HepG2 (cell line): ENCODE data around the gene ANO3. TPM values are rescaled to one million over a fixed set of nuclear protein-coding genes. Genes with fewer than 3 reads are reported as not detected.

Experiments used
- ATAC-seq: fragments of 200-7000 bp; cut with Tn5 transposase; 3 replicates; pipeline ENCODE4 v1.9.1; 2020; ENCODE audit warnings: mild to moderate bottlenecking, moderate library complexity
- BruUV-seq: library from RNA; stranded (reverse); fragments of 400-500 nt; replicated peaks from 2 replicates; lab custom pipeline; 2021; lab: Mats Ljungman, UMichigan
- CTCF ChIA-PET: fragments of 300-600 bp; formaldehyde crosslinking; extraction: SDS; loops from one replicate; lab custom pipeline; 2021; ENCODE audit warnings: low total read pairs, inconsistent platforms, low intra/inter-chr PET ratio; lab: Yijun Ruan, JAX
- POLR2A ChIA-PET: fragments of 350-600 bp; sonication (Branson Sonifier 250); formaldehyde crosslinking; loops from one replicate; lab custom pipeline; 2020; ENCODE audit warnings: antibody characterized with exemption, inconsistent platforms; lab: Yijun Ruan, JAX
- DNase-seq: peaks from one replicate; pipeline ENCODE4 v3.0.0-alpha.2; 2015; ENCODE audit warnings: low spot score
- FAIRE-seq: peaks from 3 replicates; lab custom pipeline; 2011; peaks lifted over from hg19 to GRCh38; lab: Jason Lieb, UNC
- H2AFZ ChIP-seq: one replicate; pipeline ENCODE4 v1.6.1; 2011; ENCODE audit warnings: low read length, inconsistent platforms
- H3K27ac ChIP-seq: fragments of 300-600 bp; 3 replicates; pipeline ENCODE4 v1.8.0; 2011; ENCODE audit warnings: mixed run types, mild to moderate bottlenecking, mixed read lengths, low read length, inconsistent platforms; ENCODE audit not compliant: insufficient read depth; ENCODE audit errors: extremely low read length
- H3K27me3 ChIP-seq, 2 experiments: fragments of 200-600 bp in 1 of 2; 2 replicates in 1 of 2; 3 replicates in 1 of 2; pipeline versions ENCODE4 v1.6.0 to v1.8.0; 2011; ENCODE audit warnings: low read length in 2 of 2, mild to moderate bottlenecking in 2 of 2, moderate library complexity in 2 of 2, inconsistent platforms in 1 of 2; ENCODE audit not compliant: insufficient read depth in 2 of 2, control insufficient read depth in 1 of 2
- H3K36me3 ChIP-seq, 2 experiments: fragments of 200-600 bp in 1 of 2; replicated peaks in 1 of 2; 2 replicates in 1 of 2; 3 replicates in 1 of 2; pipeline versions ENCODE4 v1.5.1 to v1.8.0; 2011; ENCODE audit warnings: low read length in 2 of 2, inconsistent platforms in 1 of 2; ENCODE audit not compliant: insufficient read depth in 2 of 2, control insufficient read depth in 1 of 2
- H3K4me1 ChIP-seq: 2 replicates; pipeline ENCODE4 v1.5.1; 2012; ENCODE audit warnings: low read length, inconsistent platforms; ENCODE audit not compliant: insufficient read depth
- H3K4me2 ChIP-seq: 2 replicates; pipeline ENCODE4 v1.6.0; 2011; ENCODE audit warnings: low read depth, low read length, inconsistent platforms
- H3K4me3 ChIP-seq, 3 experiments: fragments of 200-600 bp in 1 of 3; sonication (generic), shearing (Covaris generic) in 1 of 3; replicated peaks in 1 of 3; 2 replicates each; pipeline ENCODE4 v1.5.1; 2011 to 2016; ENCODE audit warnings: low read length in 3 of 3, inconsistent platforms in 2 of 3, low read depth in 2 of 3, mild to moderate bottlenecking in 2 of 3, control low read depth in 1 of 3, mixed read lengths in 1 of 3; ENCODE audit not compliant: insufficient read depth in 1 of 3
- H3K79me2 ChIP-seq: one replicate; pipeline ENCODE4 v1.6.1; 2011; ENCODE audit warnings: low read length, inconsistent platforms; ENCODE audit not compliant: insufficient read depth
- H3K9ac ChIP-seq: 2 replicates; pipeline ENCODE4 v1.6.0; 2011; ENCODE audit warnings: mild to moderate bottlenecking, low read depth, low read length, inconsistent platforms; ENCODE audit not compliant: insufficient read depth
- H3K9me3 ChIP-seq: 2 replicates; pipeline ENCODE4 v1.5.1; 2012; ENCODE audit warnings: mild to moderate bottlenecking, low read length
- H4K20me1 ChIP-seq: 2 replicates; pipeline ENCODE4 v1.6.0; 2011; ENCODE audit warnings: inconsistent platforms, mild to moderate bottlenecking, low read length, moderate library complexity; ENCODE audit not compliant: insufficient read depth
- E2F1 ChIP-seq: sonication (generic); formaldehyde crosslinking; IDR thresholded peaks from 2 replicates; pipeline ENCODE4 v1.5.0; 2020; ENCODE audit warnings: missing genetic modification reagents
- HNF4A ChIP-seq: sonication (generic); formaldehyde crosslinking; IDR thresholded peaks from 2 replicates; pipeline ENCODE4 v1.4.0; 2020; ENCODE audit warnings: missing genetic modification reagents
- IRF9 ChIP-seq: sonication (generic); formaldehyde crosslinking; IDR thresholded peaks from 2 replicates; pipeline ENCODE4 v1.8.0; 2022; ENCODE audit warnings: missing genetic modification reagents, mild to moderate bottlenecking, borderline replicate concordance
- MXI1 ChIP-seq: IDR thresholded peaks from 3 replicates; pipeline ENCODE4 v1.6.1; 2012; ENCODE audit warnings: low read depth, low read length, inconsistent platforms, borderline replicate concordance
- MYNN ChIP-seq: sonication (generic); formaldehyde crosslinking; IDR thresholded peaks from 2 replicates; pipeline ENCODE4 v1.4.0; 2020; ENCODE audit warnings: mild to moderate bottlenecking, low read depth, missing genetic modification reagents
- NCOR1 ChIP-seq: fragments of 200-600 bp; sonication (generic); IDR thresholded peaks from 2 replicates; pipeline ENCODE4 v1.7.0; 2017; ENCODE audit warnings: antibody characterized with exemption, low read length, borderline replicate concordance
- NFYB ChIP-seq: sonication (generic); formaldehyde crosslinking; IDR thresholded peaks from 2 replicates; pipeline ENCODE4 v1.4.0; 2020; ENCODE audit warnings: missing genetic modification reagents
- SNAPC5 ChIP-seq: sonication (generic); formaldehyde crosslinking; IDR thresholded peaks from 2 replicates; pipeline ENCODE4 v1.8.1; 2023; ENCODE audit warnings: mild to moderate bottlenecking, missing genetic modification reagents, borderline replicate concordance
- ZBTB43 ChIP-seq: sonication (generic); formaldehyde crosslinking; conservative IDR thresholded peaks from 2 replicates; pipeline ENCODE4 v1.4.0; 2020; ENCODE audit warnings: missing genetic modification reagents
- ZNF232 ChIP-seq: sonication (generic); formaldehyde crosslinking; IDR thresholded peaks from 2 replicates; pipeline ENCODE4 v1.4.0; 2020; ENCODE audit warnings: missing genetic modification reagents, borderline replicate concordance
- ZNF546 ChIP-seq: sonication (generic); formaldehyde crosslinking; conservative IDR thresholded peaks from 2 replicates; pipeline ENCODE4 v1.8.1; 2023; ENCODE audit warnings: mild to moderate bottlenecking, missing genetic modification reagents
- ZNF577 ChIP-seq: sonication (generic); formaldehyde crosslinking; IDR thresholded peaks from 2 replicates; pipeline ENCODE4 v1.4.0; 2020; ENCODE audit warnings: mild to moderate bottlenecking, low read depth, missing genetic modification reagents, borderline replicate concordance
- WGBS: methylation state at CpG from one replicate; pipeline ENCODE4 v1.1.6; 2017; ENCODE audit warnings: low lambda C conversion rate; 5-methylcytosine and 5-hydroxymethylcytosine counted together
- in situ Hi-C: cut with HindIII; loops from 2 replicates; pipeline ENCODE4 v1.10.0; 2017; ENCODE audit warnings: low pct_unique_long_range_greater_than_20kb; ENCODE audit not compliant: extremely low pct_ligation_motif_present
- intact Hi-C: fragments of 100-400 bp; cut with micrococcal nuclease; formaldehyde crosslinking; loops from one replicate; pipeline ENCODE4 v1.10.0; 2022; ENCODE audit not compliant: unreplicated experiment
- polyA plus RNA-seq, 8 experiments: library from polyadenylated mRNA; depleted of rRNA in 3 of 8; stranded (reverse) in 7 of 8; unstranded in 1 of 8; fragments of >200 nt; fragmentation: Illumina TruSeq in 4 of 8; extraction: Trizol in 4 of 8; gene quantifications; 2 replicates each; pipeline versions ENCODE4 v1.2.1 to v1.2.3, GENCODE V29; 2011 to 2016; ENCODE audit warnings: low read depth in 4 of 8, missing spikeins in 1 of 8, mixed read lengths in 1 of 8; ENCODE audit not compliant: insufficient read depth in 1 of 8
- total RNA-seq, 5 experiments: library from RNA; depleted of rRNA; stranded (reverse); fragments of >200 nt; fragmentation: Illumina TruSeq; extraction: Trizol; gene quantifications; 2 replicates each; pipeline ENCODE4 v1.2.3, GENCODE V29; 2016; ENCODE audit warnings: low read depth in 1 of 5

The ANO3 gene
- total and polyA plus RNA-seq, 2 of the 13 experiments (the other 11 are each of a cell fraction or from before 2014, with no cell fraction given), result 0.17 to 0.44 TPM

GRCh38 chr11:26706181-26706580, 374.3 kb downstream of the ANO3 start:
- H3K4me1 ChIP-seq, result no peaks in the 10 kb centered on the region

GRCh38 chr11:26708736-26709456, 377.0 kb downstream of the ANO3 start:
- Histone ChIP-seq H3K27ac (no peak overlapping the region), H3K79me2 (no peaks in the 10 kb centered on the region)
- TF ChIP-seq IRF9 (no peak), NFYB (CRISPR knock-in tag) (no peak), ZBTB43 (CRISPR knock-in tag) (no peak), MXI1 (no peak), SNAPC5 (CRISPR knock-in tag) (no peak), HNF4A (CRISPR knock-in tag) (no peak), MYNN (CRISPR knock-in tag) (no peak), ZNF232 (CRISPR knock-in tag) (no peak), ZNF546 (CRISPR knock-in tag) (no peak), NCOR1 (no peak)
- TF ChIP-seq, all 625 proteins: peak for 0
- Histone ChIP-seq H3K4me3 (no peak overlapping the region), H3K36me3 (no peaks in the 10 kb centered on the region), H3K9ac (no peak overlapping the region), H3K4me2 (no peak overlapping the region), H3K27me3 (no peaks in the 10 kb centered on the region), H4K20me1 (no peaks in the 10 kb centered on the region), H3K4me1 (no peaks in the 10 kb centered on the region), H3K9me3 (no peaks in the 10 kb centered on the region), H2AFZ (no peak overlapping the region)
- 0% methylated on average over 2 of the region's 2 CpGs for WGBS
- CTCF ChIA-PET, result no interaction called here
- DNase-seq (no peak), FAIRE-seq (no peak), ATAC-seq (no peak)
- POLR2A ChIA-PET, result no interaction called here
- BruUV-seq, result no TSS peak
- intact Hi-C loops (no loop called here), in situ Hi-C loops (no loop called here)

More at GRCh38 chr11:26706181-26706580, 374.3 kb downstream of the ANO3 start:
- Histone ChIP-seq H3K27me3 (no peaks in the 10 kb centered on the region), H3K79me2 (no peaks in the 10 kb centered on the region), H3K4me3 (no peak overlapping the region), H2AFZ (no peak overlapping the region), H4K20me1 (no peaks in the 10 kb centered on the region)
- BruUV-seq, result no TSS peak
- in situ Hi-C loops, result no loop called here
- no peak for ATAC-seq
- no peak for TF ChIP-seq ZNF577 (CRISPR knock-in tag)
- no peak for TF ChIP-seq E2F1 (CRISPR knock-in tag)
- TF ChIP-seq, all 625 proteins: peak for 0
- Histone ChIP-seq H3K36me3 (no peaks in the 10 kb centered on the region), H3K4me2 (no peak overlapping the region), H3K27ac (no peak overlapping the region), H3K9me3 (no peaks in the 10 kb centered on the region), H3K9ac (no peak overlapping the region)
- 2% methylated on average over 1 of the region's 1 CpG for WGBS
- POLR2A ChIA-PET, result no interaction called here
- CTCF ChIA-PET, result no interaction called here
- no peak for DNase-seq
- intact Hi-C loops, result no loop called here
- FAIRE-seq, result no peak
